Activated naive CD4-positive, alpha-beta T cell treated with anti-CD3 and anti-CD28 coated beads for 36 hours (primary cell): ENCODE measurements around the gene TNFAIP3. TPM values are rescaled to one million over a fixed set of nuclear protein-coding genes. Genes with fewer than 3 reads are reported as not detected.

Experiments
- CTCF ChIA-PET: fragments of 350-600 bp; sonication (Branson Sonifier 250); formaldehyde crosslinking; loops from one replicate; lab custom pipeline; 2021; ENCODE audit warnings: antibody characterized with exemption; lab: Charles Lee
- DNase-seq: peaks from one replicate; pipeline ENCODE4 v3.0.0-alpha.2; 2020
- H3K27ac Mint-ChIP-seq: one replicate; pipeline ENCODE4 v1.8.0; 2021; ENCODE audit warnings: mild to moderate bottlenecking, mixed read lengths
- H3K27me3 Mint-ChIP-seq: one replicate; pipeline ENCODE4 v1.8.0; 2021; ENCODE audit warnings: low read depth, mixed read lengths
- H3K36me3 Mint-ChIP-seq: one replicate; pipeline ENCODE4 v1.8.0; 2021; ENCODE audit warnings: low read depth, mixed read lengths
- H3K4me1 Mint-ChIP-seq: one replicate; pipeline ENCODE4 v1.8.0; 2021; ENCODE audit warnings: low read depth, mixed read lengths
- H3K4me3 Mint-ChIP-seq: one replicate; pipeline ENCODE4 v1.8.0; 2021; ENCODE audit warnings: mild to moderate bottlenecking, moderate library complexity, mixed read lengths
- H3K9me3 Mint-ChIP-seq: one replicate; pipeline ENCODE4 v1.8.0; 2021; ENCODE audit warnings: mixed read lengths
- intact Hi-C: fragments of 100-400 bp; cut with micrococcal nuclease; formaldehyde crosslinking; loops from one replicate; pipeline ENCODE4 v1.15.1; 2023
- total RNA-seq, 2 experiments: library from RNA; stranded (reverse); gene quantifications; one replicate each; pipeline ENCODE4 v1.2.3, GENCODE V29; 2021

Gene TNFAIP3
- total RNA-seq, 2 experiments from 2014 or later = 289 to 294 TPM

- Mint-ChIP-seq H3K9me3 (no peaks in the 10 kb centered on the region), H3K27me3 (no peaks in the 10 kb centered on the region), H3K4me1 (peaks cover 78% of the 10 kb centered on the region), H3K4me3 (peak overlapping the region; percentile 9), H3K27ac (peak overlapping the region; percentile 87), H3K36me3 (no peaks in the 10 kb centered on the region)
- CTCF ChIA-PET = interaction anchor here (0.7 to 1.5 kb wide), 5 partner anchors 21 to 69 kb away, joined by 3 to 4 read pairs (median 3); no protein-coding TSS in a partner anchor
- intact Hi-C loops = loop anchor here (10.0 kb wide), 1 partner anchor 1229 kb away; the partner anchor contains the start of gene HECA
- no peak for DNase-seq
These were observed 39.0 kb downstream of the TNFAIP3 start for GRCh38 chr6:137906020-137906472.

GRCh38 chr6:137907170-137907569 lies 40.1 kb downstream of the TNFAIP3 start:
- DNase-seq = no peak
- intact Hi-C loops = loop anchor here (10.0 kb wide), 1 partner anchor 1228 kb away; the partner anchor contains the start of gene HECA
- Mint-ChIP-seq H3K36me3 (no peaks in the 10 kb centered on the region), H3K4me3 (peak overlapping the region; percentile 4), H3K4me1 (peaks cover 81% of the 10 kb centered on the region), H3K27ac (peak overlapping the region; percentile 87), H3K9me3 (no peaks in the 10 kb centered on the region), H3K27me3 (no peaks in the 10 kb centered on the region)
- CTCF ChIA-PET = interaction anchor here (0.9 kb wide), 1 partner anchor 19 kb away, joined by 3 read pairs; no protein-coding TSS in a partner anchor

- intact Hi-C loops = loop anchor here (10.0 kb wide), 1 partner anchor 1225 kb away; the partner anchor contains the start of gene HECA
- CTCF ChIA-PET = interaction anchor here (1.6 kb wide), 1 partner anchor 30 kb away, joined by 9 read pairs; no protein-coding TSS in a partner anchor
These were observed 42.5 kb downstream of the TNFAIP3 start for GRCh38 chr6:137909533-137909932.

GRCh38 chr6:137910424-137910834 lies 43.4 kb downstream of the TNFAIP3 start:
- CTCF ChIA-PET = interaction anchor here (3.3 kb wide), 1 partner anchor 34 kb away, joined by 11 read pairs; no protein-coding TSS in a partner anchor

More at GRCh38 chr6:137909533-137909932, 42.5 kb downstream of the TNFAIP3 start:
- no peak for DNase-seq
- Mint-ChIP-seq H3K27me3 (no peaks in the 10 kb centered on the region), H3K4me3 (no peak overlapping the region), H3K4me1 (peaks cover 62% of the 10 kb centered on the region), H3K27ac (peak overlapping the region; percentile 92), H3K9me3 (peaks cover 8% of the 10 kb centered on the region), H3K36me3 (no peaks in the 10 kb centered on the region)

GRCh38 chr6:137910843-137911456 lies 43.9 kb downstream of the TNFAIP3 start:
- Mint-ChIP-seq H3K4me3 (no peak overlapping the region), H3K27me3 (no peaks in the 10 kb centered on the region), H3K4me1 (peaks cover 57% of the 10 kb centered on the region), H3K27ac (no peak overlapping the region), H3K9me3 (peaks cover 8% of the 10 kb centered on the region), H3K36me3 (no peaks in the 10 kb centered on the region)
- CTCF ChIA-PET = interaction anchor here (1.2 to 3.3 kb wide), 3 partner anchors 13 to 34 kb away, joined by 5 to 11 read pairs (median 7); no protein-coding TSS in a partner anchor
- no peak for DNase-seq
- intact Hi-C loops = loop anchor here (1.0 kb wide), 1 partner anchor 7 kb away; no protein-coding TSS in a partner anchor

More at GRCh38 chr6:137910424-137910834, 43.4 kb downstream of the TNFAIP3 start:
- no peak overlapping the region for H3K27ac Mint-ChIP-seq
- intact Hi-C loops = loop anchor here (1.0 kb wide), 1 partner anchor 8 kb away; no protein-coding TSS in a partner anchor
- H3K4me3 Mint-ChIP-seq = no peak overlapping the region
- H3K27me3 Mint-ChIP-seq = no peaks in the 10 kb centered on the region
- no peaks in the 10 kb centered on the region for H3K36me3 Mint-ChIP-seq
- peaks cover 8% of the 10 kb centered on the region for H3K9me3 Mint-ChIP-seq
- peaks cover 57% of the 10 kb centered on the region for H3K4me1 Mint-ChIP-seq
- DNase-seq = no peak

- peaks cover 49% of the 10 kb centered on the region for H3K4me1 Mint-ChIP-seq
- CTCF ChIA-PET = interaction anchor here (1.0 to 3.3 kb wide), 4 partner anchors 12 to 33 kb away, joined by 3 to 11 read pairs (median 6); no protein-coding TSS in a partner anchor
- H3K4me3 Mint-ChIP-seq = no peak overlapping the region
- no peak for DNase-seq
- intact Hi-C loops = no loop called here
- H3K9me3 Mint-ChIP-seq = peaks cover 8% of the 10 kb centered on the region
- H3K27ac Mint-ChIP-seq = no peak overlapping the region
- H3K36me3 Mint-ChIP-seq = no peaks in the 10 kb centered on the region
- H3K27me3 Mint-ChIP-seq = no peaks in the 10 kb centered on the region
These were observed 44.7 kb downstream of the TNFAIP3 start for GRCh38 chr6:137911675-137912191.

GRCh38 chr6:137912813-137913212 lies 45.8 kb downstream of the TNFAIP3 start:
- no peak overlapping the region for H3K4me3 Mint-ChIP-seq
- DNase-seq = no peak
- H3K27ac Mint-ChIP-seq = no peak overlapping the region
- no peaks in the 10 kb centered on the region for H3K27me3 Mint-ChIP-seq
- H3K36me3 Mint-ChIP-seq = no peaks in the 10 kb centered on the region
- intact Hi-C loops = no loop called here
- peaks cover 43% of the 10 kb centered on the region for H3K4me1 Mint-ChIP-seq
- peaks cover 8% of the 10 kb centered on the region for H3K9me3 Mint-ChIP-seq
- CTCF ChIA-PET = interaction anchor here (1.0 to 3.3 kb wide), 4 partner anchors 12 to 32 kb away, joined by 3 to 11 read pairs (median 3); no protein-coding TSS in a partner anchor

- H3K4me1 Mint-ChIP-seq = peaks cover 42% of the 10 kb centered on the region
- no peak overlapping the region for H3K27ac Mint-ChIP-seq
- no peak for DNase-seq
- CTCF ChIA-PET = interaction anchor here (1.0 to 3.3 kb wide), 3 partner anchors 12 to 31 kb away, joined by 3 to 11 read pairs (median 3); no protein-coding TSS in a partner anchor
- no peaks in the 10 kb centered on the region for H3K36me3 Mint-ChIP-seq
- intact Hi-C loops = no loop called here
- peaks cover 8% of the 10 kb centered on the region for H3K9me3 Mint-ChIP-seq
- no peaks in the 10 kb centered on the region for H3K27me3 Mint-ChIP-seq
- H3K4me3 Mint-ChIP-seq = no peak overlapping the region
These were observed 46.4 kb downstream of the TNFAIP3 start for GRCh38 chr6:137913434-137913833.

- Mint-ChIP-seq H3K4me1 (peaks cover 38% of the 10 kb centered on the region), H3K36me3 (no peaks in the 10 kb centered on the region), H3K27me3 (no peaks in the 10 kb centered on the region), H3K9me3 (peaks cover 8% of the 10 kb centered on the region), H3K27ac (no peak overlapping the region), H3K4me3 (no peak overlapping the region)
- DNase-seq = no peak
- CTCF ChIA-PET = interaction anchor here (1.3 kb wide), 1 partner anchor 14 kb away, joined by 3 read pairs; no protein-coding TSS in a partner anchor
- intact Hi-C loops = loop anchor here (1.0 kb wide), 1 partner anchor 10 kb away; no protein-coding TSS in a partner anchor
These were observed 47.0 kb downstream of the TNFAIP3 start for GRCh38 chr6:137913996-137914529.

GRCh38 chr6:137914530-137915193 lies 47.6 kb downstream of the TNFAIP3 start:
- H3K4me3 Mint-ChIP-seq = no peak overlapping the region
- H3K27ac Mint-ChIP-seq = no peak overlapping the region
- peaks cover 34% of the 10 kb centered on the region for H3K4me1 Mint-ChIP-seq
- intact Hi-C loops = loop anchor here (1.0 kb wide), 1 partner anchor 10 kb away; no protein-coding TSS in a partner anchor
- DNase-seq = no peak
- H3K9me3 Mint-ChIP-seq = peaks cover 8% of the 10 kb centered on the region
- H3K27me3 Mint-ChIP-seq = no peaks in the 10 kb centered on the region
- no peaks in the 10 kb centered on the region for H3K36me3 Mint-ChIP-seq
- CTCF ChIA-PET = no interaction called here

- Mint-ChIP-seq H3K36me3 (no peaks in the 10 kb centered on the region), H3K27ac (no peak overlapping the region), H3K4me1 (peaks cover 27% of the 10 kb centered on the region), H3K27me3 (no peaks in the 10 kb centered on the region), H3K9me3 (peaks cover 8% of the 10 kb centered on the region), H3K4me3 (no peak overlapping the region)
- DNase-seq = no peak
- intact Hi-C loops = no loop called here
- CTCF ChIA-PET = interaction anchor here (2.7 kb wide), 1 partner anchor 11 kb away, joined by 7 read pairs; no protein-coding TSS in a partner anchor
These were observed 48.7 kb downstream of the TNFAIP3 start for GRCh38 chr6:137915790-137916189.
